Astrocyte (in vitro differentiated cells and primary cell): ENCODE data around the gene SLC22A13. TPM values are rescaled to one million over a fixed set of nuclear protein-coding genes. Genes with fewer than 3 reads are reported as not detected.

Source experiments
- DNase-seq: peaks from one replicate; pipeline ENCODE4 v3.0.0-alpha.2; 2010; ENCODE audit warnings: low read depth
- FAIRE-seq: peaks from 2 replicates; lab custom pipeline; 2011; peaks lifted over from hg19 to GRCh38; lab: Jason Lieb, UNC
- H2AFZ ChIP-seq: 2 replicates; pipeline ENCODE4 v1.6.0; 2012; ENCODE audit warnings: low read depth, low read length, inconsistent platforms
- H3K27ac ChIP-seq: 2 replicates; pipeline ENCODE4 v1.5.1; 2011; ENCODE audit warnings: low read depth, low read length, inconsistent platforms
- H3K27me3 ChIP-seq: 2 replicates; pipeline ENCODE4 v1.6.0; 2011; ENCODE audit warnings: low read length, inconsistent platforms; ENCODE audit not compliant: insufficient read depth
- H3K36me3 ChIP-seq: 2 replicates; pipeline ENCODE4 v1.5.1; 2011; ENCODE audit warnings: low read length, inconsistent platforms; ENCODE audit not compliant: insufficient read depth
- H3K4me1 ChIP-seq: 2 replicates; pipeline ENCODE4 v1.5.1; 2011; ENCODE audit warnings: low read length, inconsistent platforms; ENCODE audit not compliant: insufficient read depth
- H3K4me2 ChIP-seq: 2 replicates; pipeline ENCODE4 v1.6.0; 2012; ENCODE audit warnings: low read length, inconsistent platforms
- H3K4me3 ChIP-seq: 2 replicates; pipeline ENCODE4 v1.5.1; 2011; ENCODE audit warnings: low read depth, mild to moderate bottlenecking, low read length, inconsistent platforms; ENCODE audit not compliant: insufficient read depth
- H3K79me2 ChIP-seq: 2 replicates; pipeline ENCODE4 v1.6.0; 2012; ENCODE audit warnings: mild to moderate bottlenecking, low read length, inconsistent platforms; ENCODE audit not compliant: insufficient read depth
- H3K9ac ChIP-seq: 2 replicates; pipeline ENCODE4 v1.6.0; 2012; ENCODE audit warnings: mild to moderate bottlenecking, low read length, inconsistent platforms
- H3K9me3 ChIP-seq: 2 replicates; pipeline ENCODE4 v1.5.1; 2012; ENCODE audit warnings: low read depth, mild to moderate bottlenecking, low read length, inconsistent platforms; ENCODE audit not compliant: insufficient read depth
- H4K20me1 ChIP-seq: 2 replicates; pipeline ENCODE4 v1.6.0; 2012; ENCODE audit warnings: low read length, inconsistent platforms; ENCODE audit not compliant: insufficient read depth
- H3K27ac Mint-ChIP-seq: one replicate; pipeline ENCODE4 v1.8.0; 2021; ENCODE audit warnings: mild to moderate bottlenecking, mixed read lengths; ENCODE audit not compliant: unreplicated experiment
- H3K27me3 Mint-ChIP-seq: one replicate; pipeline ENCODE4 v1.8.0; 2021; ENCODE audit warnings: low read depth, mixed read lengths; ENCODE audit not compliant: unreplicated experiment
- H3K36me3 Mint-ChIP-seq: one replicate; pipeline ENCODE4 v1.8.0; 2021; ENCODE audit warnings: low read depth, mixed read lengths; ENCODE audit not compliant: unreplicated experiment
- H3K4me1 Mint-ChIP-seq: one replicate; pipeline ENCODE4 v1.8.0; 2021; ENCODE audit warnings: low read depth, mixed read lengths; ENCODE audit not compliant: unreplicated experiment
- H3K4me3 Mint-ChIP-seq: one replicate; pipeline ENCODE4 v1.8.0; 2021; ENCODE audit warnings: mild to moderate bottlenecking, moderate library complexity, mixed read lengths; ENCODE audit not compliant: unreplicated experiment
- H3K9me3 Mint-ChIP-seq: one replicate; pipeline ENCODE4 v1.8.0; 2021; ENCODE audit warnings: mild to moderate bottlenecking, mixed read lengths; ENCODE audit not compliant: unreplicated experiment
- EZH2 ChIP-seq: IDR thresholded peaks from 2 replicates; pipeline ENCODE4 v1.6.1; 2012; ENCODE audit warnings: mild to moderate bottlenecking, low read length, inconsistent platforms; ENCODE audit not compliant: insufficient read depth
- total RNA-seq: library from RNA; stranded (reverse); gene quantifications from 2 replicates; pipeline ENCODE4 v1.2.1, GENCODE V29; 2021
- TF ChIP-seq, protein P1 (sequence below): IDR thresholded peaks from 2 replicates; pipeline ENCODE4 v1.5.1; 2011; ENCODE audit warnings: low read depth, mild to moderate bottlenecking, inconsistent platforms, low read length, moderate library complexity; ENCODE audit not compliant: insufficient read depth

The SLC22A13 gene
- total RNA-seq, 1 donor from 2014 or later = 1.8 TPM

- no peak overlapping the region for H3K27ac ChIP-seq
- H3K36me3 Mint-ChIP-seq = peaks cover 18% of the 10 kb centered on the region
- H3K27ac Mint-ChIP-seq = no peak overlapping the region
- H3K36me3 ChIP-seq = peaks cover 18% of the 10 kb centered on the region
- no peaks in the 10 kb centered on the region for H3K27me3 Mint-ChIP-seq
- no peaks in the 10 kb centered on the region for H3K9me3 Mint-ChIP-seq
- H3K27me3 ChIP-seq = no peaks in the 10 kb centered on the region
- H2AFZ ChIP-seq = no peak overlapping the region
- peaks cover 40% of the 10 kb centered on the region for H4K20me1 ChIP-seq
- FAIRE-seq = no peak
- no peak for DNase-seq
- H3K4me3 ChIP-seq = no peak overlapping the region
- no peak overlapping the region for H3K4me2 ChIP-seq
- H3K9me3 ChIP-seq = no peaks in the 10 kb centered on the region
- TF ChIP-seq, protein P1, sequence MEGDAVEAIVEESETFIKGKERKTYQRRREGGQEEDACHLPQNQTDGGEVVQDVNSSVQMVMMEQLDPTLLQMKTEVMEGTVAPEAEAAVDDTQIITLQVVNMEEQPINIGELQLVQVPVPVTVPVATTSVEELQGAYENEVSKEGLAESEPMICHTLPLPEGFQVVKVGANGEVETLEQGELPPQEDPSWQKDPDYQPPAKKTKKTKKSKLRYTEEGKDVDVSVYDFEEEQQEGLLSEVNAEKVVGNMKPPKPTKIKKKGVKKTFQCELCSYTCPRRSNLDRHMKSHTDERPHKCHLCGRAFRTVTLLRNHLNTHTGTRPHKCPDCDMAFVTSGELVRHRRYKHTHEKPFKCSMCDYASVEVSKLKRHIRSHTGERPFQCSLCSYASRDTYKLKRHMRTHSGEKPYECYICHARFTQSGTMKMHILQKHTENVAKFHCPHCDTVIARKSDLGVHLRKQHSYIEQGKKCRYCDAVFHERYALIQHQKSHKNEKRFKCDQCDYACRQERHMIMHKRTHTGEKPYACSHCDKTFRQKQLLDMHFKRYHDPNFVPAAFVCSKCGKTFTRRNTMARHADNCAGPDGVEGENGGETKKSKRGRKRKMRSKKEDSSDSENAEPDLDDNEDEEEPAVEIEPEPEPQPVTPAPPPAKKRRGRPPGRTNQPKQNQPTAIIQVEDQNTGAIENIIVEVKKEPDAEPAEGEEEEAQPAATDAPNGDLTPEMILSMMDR = no peak
- no peak for TF ChIP-seq EZH2
- H3K4me3 Mint-ChIP-seq = no peak overlapping the region
- H3K79me2 ChIP-seq = peaks cover 52% of the 10 kb centered on the region
- no peak overlapping the region for H3K9ac ChIP-seq
- H3K4me1 Mint-ChIP-seq = peaks cover 11% of the 10 kb centered on the region
- peaks cover 2% of the 10 kb centered on the region for H3K4me1 ChIP-seq
Measured at GRCh38 chr3:38221005-38221404, 44.6 kb upstream of the SLC22A13 start.

GRCh38 chr3:38222032-38222634 is 43.5 kb upstream of the SLC22A13 start:
- H2AFZ ChIP-seq = no peak overlapping the region
- H3K4me3 Mint-ChIP-seq = no peak overlapping the region
- peaks cover 5% of the 10 kb centered on the region for H3K4me1 ChIP-seq
- H3K36me3 Mint-ChIP-seq = peaks cover 18% of the 10 kb centered on the region
- no peak overlapping the region for H3K4me3 ChIP-seq
- H3K4me1 Mint-ChIP-seq = peaks cover 9% of the 10 kb centered on the region
- H3K4me2 ChIP-seq = no peak overlapping the region
- H3K27me3 ChIP-seq = no peaks in the 10 kb centered on the region
- FAIRE-seq (no peak), DNase-seq (no peak)
- H3K27ac ChIP-seq = no peak overlapping the region
- no peak overlapping the region for H3K9ac ChIP-seq
- H3K27me3 Mint-ChIP-seq = no peaks in the 10 kb centered on the region
- H3K9me3 ChIP-seq = no peaks in the 10 kb centered on the region
- TF ChIP-seq, protein P1 = no peak
- no peak for TF ChIP-seq EZH2
- peaks cover 45% of the 10 kb centered on the region for H3K79me2 ChIP-seq
- H3K9me3 Mint-ChIP-seq = no peaks in the 10 kb centered on the region
- no peak overlapping the region for H3K27ac Mint-ChIP-seq
- peaks cover 32% of the 10 kb centered on the region for H4K20me1 ChIP-seq
- H3K36me3 ChIP-seq = peaks cover 21% of the 10 kb centered on the region

- no peak overlapping the region for H3K4me3 Mint-ChIP-seq
- FAIRE-seq = no peak
- Histone ChIP-seq H3K27ac (no peak overlapping the region), H3K36me3 (peaks cover 23% of the 10 kb centered on the region), H3K79me2 (peaks cover 30% of the 10 kb centered on the region), H3K4me2 (no peak overlapping the region), H3K9me3 (no peaks in the 10 kb centered on the region), H3K9ac (no peak overlapping the region), H4K20me1 (peaks cover 19% of the 10 kb centered on the region), H3K4me1 (peaks cover 15% of the 10 kb centered on the region), H3K27me3 (no peaks in the 10 kb centered on the region), H3K4me3 (no peak overlapping the region), H2AFZ (no peak overlapping the region)
- no peak for TF ChIP-seq EZH2
- TF ChIP-seq, protein P1 = no peak
- H3K27ac Mint-ChIP-seq = no peak overlapping the region
- H3K27me3 Mint-ChIP-seq = no peaks in the 10 kb centered on the region
- no peaks in the 10 kb centered on the region for H3K9me3 Mint-ChIP-seq
- peaks cover 17% of the 10 kb centered on the region for H3K36me3 Mint-ChIP-seq
- H3K4me1 Mint-ChIP-seq = peaks cover 17% of the 10 kb centered on the region
- no peak for DNase-seq
Measured at GRCh38 chr3:38224357-38224756, 41.3 kb upstream of the SLC22A13 start.
